GM21447 (cell line): ENCODE data around the gene PHACTR3.

Source experiments
- ATAC-seq: cut with Tn5 transposase; IDR thresholded peaks from one replicate; pipeline ENCODE4 v1.9.1; 2021; ENCODE audit not compliant: unreplicated experiment

PHACTR3 gene

GRCh38 chr20:59809630-59810448 is 205.5 kb downstream of the PHACTR3 start:
- ATAC-seq: no peak

GRCh38 chr20:59810449-59811187 is 206.3 kb downstream of the PHACTR3 start:
- no peak for ATAC-seq

GRCh38 chr20:59811681-59812171 is 207.4 kb downstream of the PHACTR3 start:
- ATAC-seq: no peak

GRCh38 chr20:59812286-59813125 is 208.2 kb downstream of the PHACTR3 start:
- ATAC-seq: no peak

GRCh38 chr20:59813126-59813947 is 209.0 kb downstream of the PHACTR3 start:
- no peak for ATAC-seq

GRCh38 chr20:59813948-59814839 is 209.9 kb downstream of the PHACTR3 start:
- no peak for ATAC-seq

GRCh38 chr20:59814840-59815340 is 210.6 kb downstream of the PHACTR3 start:
- ATAC-seq: no peak

GRCh38 chr20:59816146-59816738 is 211.9 kb downstream of the PHACTR3 start:
- ATAC-seq: no peak

GRCh38 chr20:59817406-59817805 is 213.1 kb downstream of the PHACTR3 start:
- no peak for ATAC-seq

- ATAC-seq: no peak
Observed at GRCh38 chr20:59817846-59818615, 213.7 kb downstream of the PHACTR3 start.

GRCh38 chr20:59818911-59819310 is 214.6 kb downstream of the PHACTR3 start:
- no peak for ATAC-seq

GRCh38 chr20:59819496-59820203 is 215.3 kb downstream of the PHACTR3 start:
- no peak for ATAC-seq

- ATAC-seq: no peak
Observed at GRCh38 chr20:59820204-59821041, 216.1 kb downstream of the PHACTR3 start.

- no peak for ATAC-seq
Observed at GRCh38 chr20:59821201-59821600, 216.9 kb downstream of the PHACTR3 start.

- no peak for ATAC-seq
Observed at GRCh38 chr20:59821788-59822187, 217.4 kb downstream of the PHACTR3 start.

GRCh38 chr20:59822291-59823029 is 218.1 kb downstream of the PHACTR3 start:
- no peak for ATAC-seq
